Trophoblast cell (in vitro differentiated cells and primary cell): Measurements from ENCODE around the gene CDC6.

ENCODE experiments used
- DNase-seq, 2 donors: peaks; one replicate each; pipeline ENCODE4 v3.0.0-alpha.2; 2016
- H2AFZ ChIP-seq: 2 replicates; pipeline ENCODE4 v1.6.1; 2013; ENCODE audit warnings: low read length, moderate library complexity, mild to moderate bottlenecking; ENCODE audit not compliant: insufficient read depth, poor library complexity
- H2AK5ac ChIP-seq: 2 replicates; pipeline ENCODE4 v1.6.1; 2013; ENCODE audit warnings: mild to moderate bottlenecking, low read length
- H2BK120ac ChIP-seq: 2 replicates; pipeline ENCODE4 v1.6.1; 2013; ENCODE audit warnings: low read length, mild to moderate bottlenecking, moderate library complexity; ENCODE audit not compliant: insufficient read depth, poor library complexity
- H2BK12ac ChIP-seq: 2 replicates; pipeline ENCODE4 v1.6.1; 2013; ENCODE audit warnings: mild to moderate bottlenecking, low read length, moderate library complexity
- H2BK5ac ChIP-seq: 2 replicates; pipeline ENCODE4 v1.6.1; 2013; ENCODE audit warnings: low read length, low read depth, moderate library complexity, mild to moderate bottlenecking; ENCODE audit not compliant: poor library complexity
- H3K14ac ChIP-seq: 2 replicates; pipeline ENCODE4 v1.6.1; 2013; ENCODE audit warnings: mild to moderate bottlenecking, low read length
- H3K18ac ChIP-seq: 2 replicates; pipeline ENCODE4 v1.6.1; 2013; ENCODE audit warnings: mild to moderate bottlenecking, low read length
- H3K23ac ChIP-seq: 2 replicates; pipeline ENCODE4 v1.6.1; 2013; ENCODE audit warnings: low read length
- H3K27ac ChIP-seq: 2 replicates; pipeline ENCODE4 v1.5.1; 2013; ENCODE audit warnings: low read depth, mild to moderate bottlenecking, inconsistent platforms, low read length, moderate library complexity
- H3K27me3 ChIP-seq: 2 replicates; pipeline ENCODE4 v1.6.1; 2013; ENCODE audit warnings: inconsistent platforms, mild to moderate bottlenecking, low read length, moderate library complexity; ENCODE audit not compliant: insufficient read depth
- H3K36me3 ChIP-seq, 2 experiments: 1 replicate in 1 of 2; 2 replicates in 1 of 2; pipeline ENCODE4 v1.6.1; 2013; ENCODE audit warnings: low read length in 2 of 2, mild to moderate bottlenecking in 2 of 2, moderate library complexity in 1 of 2; ENCODE audit not compliant: insufficient read depth in 2 of 2, control insufficient read depth in 1 of 2
- H3K4ac ChIP-seq: 2 replicates; pipeline ENCODE4 v1.6.1; 2013; ENCODE audit warnings: low read depth, mild to moderate bottlenecking, low read length, moderate library complexity
- H3K4me1 ChIP-seq, 2 experiments: 1 replicate in 1 of 2; 2 replicates in 1 of 2; pipeline ENCODE4 v1.6.1; 2013; ENCODE audit warnings: low read length in 2 of 2, mild to moderate bottlenecking in 2 of 2, moderate library complexity in 1 of 2; ENCODE audit not compliant: insufficient read depth in 2 of 2, control insufficient read depth in 1 of 2
- H3K4me2 ChIP-seq: 2 replicates; pipeline ENCODE4 v1.6.1; 2013; ENCODE audit warnings: inconsistent platforms, mild to moderate bottlenecking, low read length, moderate library complexity
- H3K4me3 ChIP-seq: 2 replicates; pipeline ENCODE4 v1.5.1; 2013; ENCODE audit warnings: mild to moderate bottlenecking, low read depth, low read length, inconsistent platforms
- H3K79me1 ChIP-seq: one replicate; pipeline ENCODE4 v1.6.1; 2013; ENCODE audit warnings: low read length
- H3K79me2 ChIP-seq: 2 replicates; pipeline ENCODE4 v1.6.1; 2013; ENCODE audit warnings: low read length, mild to moderate bottlenecking; ENCODE audit not compliant: control insufficient read depth, insufficient read depth, poor library complexity
- H3K9ac ChIP-seq: 2 replicates; pipeline ENCODE4 v1.6.1; 2013; ENCODE audit warnings: mild to moderate bottlenecking, low read length
- H3K9me3 ChIP-seq: 2 replicates; pipeline ENCODE4 v1.6.1; 2013; ENCODE audit warnings: low read depth, mild to moderate bottlenecking, control low read depth, inconsistent platforms, low read length; ENCODE audit not compliant: insufficient read depth
- H4K12ac ChIP-seq: 2 replicates; pipeline ENCODE4 v1.6.1; 2013; ENCODE audit warnings: low read depth, mild to moderate bottlenecking, low read length, moderate library complexity
- H4K8ac ChIP-seq: 2 replicates; pipeline ENCODE4 v1.6.1; 2013; ENCODE audit warnings: low read depth, mild to moderate bottlenecking, low read length, moderate library complexity
- H4K91ac ChIP-seq: one replicate; pipeline ENCODE4 v1.6.1; 2013; ENCODE audit warnings: low read depth, mild to moderate bottlenecking, low read length, moderate library complexity
- WGBS: extraction: QIAGEN DNeasy Blood & Tissue Kit; methylation state at CpG from one replicate; pipeline ENCODE4 v1.1.7; 2013; ENCODE audit warnings: missing lambda C conversion rate; ENCODE audit not compliant: insufficient read length, insufficient coverage; ENCODE audit errors: extremely low coverage; 5-methylcytosine and 5-hydroxymethylcytosine counted together

The CDC6 gene

DNA sequence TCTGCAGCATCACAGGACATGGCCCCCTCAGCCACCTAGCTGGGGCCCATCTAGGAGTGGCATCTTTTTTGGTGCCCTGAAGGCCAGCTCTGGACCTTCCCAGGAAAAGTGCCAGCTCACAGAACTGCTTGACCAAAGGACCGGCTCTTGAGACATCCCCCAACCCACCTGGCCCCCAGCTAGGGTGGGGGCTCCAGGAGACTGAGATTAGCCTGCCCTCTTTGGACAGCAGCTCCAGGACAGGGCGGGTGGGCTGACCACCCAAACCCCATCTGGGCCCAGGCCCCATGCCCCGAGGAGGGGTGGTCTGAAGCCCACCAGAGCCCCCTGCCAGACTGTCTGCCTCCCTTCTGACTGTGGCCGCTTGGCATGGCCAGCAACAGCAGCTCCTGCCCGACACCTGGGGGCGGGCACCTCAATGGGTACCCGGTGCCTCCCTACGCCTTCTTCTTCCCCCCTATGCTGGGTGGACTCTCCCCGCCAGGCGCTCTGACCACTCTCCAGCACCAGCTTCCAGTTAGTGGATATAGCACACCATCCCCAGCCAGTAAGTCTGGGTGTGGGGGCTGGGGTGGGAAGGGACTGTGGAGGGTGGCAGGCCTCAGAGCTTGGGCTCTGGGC is 43.3 kb downstream of the CDC6 start:
- no peak overlapping the region for H2BK120ac ChIP-seq
- no peak overlapping the region for H2BK5ac ChIP-seq
- no peaks in the 10 kb centered on the region for H3K9me3 ChIP-seq
- no peak overlapping the region for H2BK12ac ChIP-seq
- H3K18ac ChIP-seq = no peak overlapping the region
- H3K79me2 ChIP-seq = no peaks in the 10 kb centered on the region
- no peak overlapping the region for H3K4me3 ChIP-seq
- no peak overlapping the region for H3K14ac ChIP-seq
- H3K79me1 ChIP-seq = no peaks in the 10 kb centered on the region
- H4K91ac ChIP-seq = no peak overlapping the region
- H3K23ac ChIP-seq = no peak overlapping the region
- H4K8ac ChIP-seq = no peak overlapping the region
- no peak overlapping the region for H3K4me2 ChIP-seq
- H3K4me1 ChIP-seq = peaks cover 0 to 4% of the 10 kb centered on the region in 2 experiments
- H2AK5ac ChIP-seq = no peak overlapping the region
- no peak overlapping the region for H4K12ac ChIP-seq
- H2AFZ ChIP-seq = no peak overlapping the region
- no peaks in the 10 kb centered on the region for H3K27me3 ChIP-seq
- H3K36me3 ChIP-seq = peaks cover 8 to 13% of the 10 kb centered on the region in 2 experiments
- H3K4ac ChIP-seq = no peak overlapping the region
- WGBS = no CpG with 5 or more reads among the region's 10 CpGs
- no peak overlapping the region for H3K27ac ChIP-seq
- no peak for DNase-seq
- no peak overlapping the region for H3K9ac ChIP-seq

DNA sequence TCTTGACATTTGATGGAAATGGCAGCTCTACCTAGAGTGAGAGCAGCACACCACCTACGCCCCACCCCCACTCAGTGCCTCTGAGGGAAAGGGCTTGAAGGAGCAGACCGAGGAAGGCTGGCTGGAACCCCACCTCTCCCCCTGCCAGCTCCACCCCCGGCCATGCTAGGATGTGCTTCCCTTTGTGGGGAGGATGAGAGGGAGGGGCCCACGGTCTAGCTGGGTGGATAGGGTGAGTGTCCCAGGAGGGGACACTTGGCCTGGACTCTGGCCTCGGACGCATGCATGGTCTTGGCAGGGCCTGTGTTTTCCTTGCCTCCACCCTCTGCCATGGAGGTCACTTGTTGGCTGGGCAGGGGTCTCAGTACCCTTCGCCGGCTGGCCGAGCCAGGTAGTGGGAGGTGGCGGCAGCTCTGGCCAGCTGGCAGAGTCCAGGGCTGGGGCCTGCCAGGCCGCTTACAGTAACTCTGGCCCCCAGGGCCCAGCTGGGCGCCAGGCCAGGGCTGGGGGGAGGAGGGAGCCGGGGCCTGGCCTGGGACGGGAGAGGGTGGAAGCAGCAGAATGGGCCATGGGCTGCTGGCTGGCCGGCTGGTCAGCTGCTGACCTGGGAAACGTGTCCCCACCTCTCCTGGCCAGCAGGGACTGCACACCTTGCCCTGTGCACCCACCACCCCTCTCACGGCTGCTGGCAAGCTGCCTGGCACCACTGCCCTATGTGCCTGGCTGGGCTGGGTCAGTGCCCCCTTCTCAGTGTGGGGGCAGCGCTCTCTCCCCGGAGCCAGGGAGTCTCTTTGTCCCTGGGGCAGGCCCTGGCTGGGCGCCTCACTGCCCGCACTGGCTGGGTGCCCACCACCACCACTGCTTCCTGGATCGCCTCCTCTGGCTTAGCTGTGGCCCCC is 44.3 kb downstream of the CDC6 start:
- Histone ChIP-seq H3K27me3 (no peaks in the 10 kb centered on the region), H3K4ac (no peak overlapping the region), H4K91ac (no peak overlapping the region), H3K9me3 (no peaks in the 10 kb centered on the region), H3K36me3 (peaks cover 8 to 13% of the 10 kb centered on the region in 2 experiments), H3K18ac (no peak overlapping the region), H2AK5ac (no peak overlapping the region), H4K12ac (no peak overlapping the region), H3K9ac (no peak overlapping the region), H2AFZ (peak overlapping the region; percentile 69), H3K27ac (no peak overlapping the region), H2BK12ac (no peak overlapping the region), H3K79me1 (no peaks in the 10 kb centered on the region), H2BK120ac (no peak overlapping the region), H3K4me1 (peaks cover 0 to 4% of the 10 kb centered on the region in 2 experiments), H3K4me2 (no peak overlapping the region), H3K79me2 (no peaks in the 10 kb centered on the region), H4K8ac (no peak overlapping the region), H3K4me3 (no peak overlapping the region), H2BK5ac (no peak overlapping the region), H3K14ac (no peak overlapping the region), H3K23ac (no peak overlapping the region)
- DNase-seq = no peak
- WGBS = no CpG with 5 or more reads among the region's 22 CpGs

DNA sequence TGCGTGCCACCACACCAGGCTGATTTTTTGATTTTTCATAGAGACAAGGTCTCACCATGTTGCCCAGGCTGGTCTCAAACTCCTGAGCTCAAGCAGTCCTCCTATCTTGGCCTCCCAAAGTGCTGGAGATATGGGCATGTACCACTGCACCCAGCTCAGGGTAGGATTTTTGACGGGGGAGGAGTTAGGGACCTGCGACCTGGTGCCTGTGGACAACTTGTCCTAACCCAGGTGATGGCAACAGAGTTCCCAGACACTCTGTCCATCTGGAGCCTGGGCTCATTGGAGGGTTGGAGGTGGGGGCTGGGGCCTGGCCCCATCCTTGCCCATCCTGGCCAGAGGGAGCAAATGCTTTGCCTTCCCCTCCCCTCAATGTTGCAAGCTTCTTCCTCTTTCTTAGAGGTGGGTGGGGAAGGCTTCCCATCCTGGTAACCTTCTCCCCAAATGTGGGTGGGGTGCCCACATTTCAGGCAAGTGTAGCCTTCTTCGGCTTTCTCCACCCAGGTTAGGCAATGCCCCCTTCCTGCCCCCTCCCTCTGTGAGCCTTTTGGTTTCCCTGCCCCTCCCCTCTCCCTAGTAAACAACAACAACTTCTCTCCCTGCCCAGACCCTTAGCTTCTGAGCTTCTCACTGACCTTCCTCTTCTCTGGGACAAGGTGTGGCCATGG is 46.2 kb downstream of the CDC6 start:
- no peak overlapping the region for H2AFZ ChIP-seq
- H3K18ac ChIP-seq = no peak overlapping the region
- no peak for DNase-seq
- H4K12ac ChIP-seq = no peak overlapping the region
- no peak overlapping the region for H2BK5ac ChIP-seq
- H3K27ac ChIP-seq = no peak overlapping the region
- no peak overlapping the region for H2BK120ac ChIP-seq
- no CpG with 5 or more reads among the region's 4 CpGs for WGBS
- no peaks in the 10 kb centered on the region for H3K27me3 ChIP-seq
- no peak overlapping the region for H3K23ac ChIP-seq
- no peak overlapping the region for H2AK5ac ChIP-seq
- H3K4me1 ChIP-seq = peaks cover 0 to 4% of the 10 kb centered on the region in 2 experiments
- H3K79me2 ChIP-seq = no peaks in the 10 kb centered on the region
- no peak overlapping the region for H2BK12ac ChIP-seq
- H3K4ac ChIP-seq = no peak overlapping the region
- H3K79me1 ChIP-seq = no peaks in the 10 kb centered on the region
- H3K14ac ChIP-seq = no peak overlapping the region
- H3K9ac ChIP-seq = no peak overlapping the region
- no peak overlapping the region for H4K8ac ChIP-seq
- no peak overlapping the region for H3K4me2 ChIP-seq
- no peaks in the 10 kb centered on the region for H3K9me3 ChIP-seq
- no peak overlapping the region for H4K91ac ChIP-seq
- H3K4me3 ChIP-seq = no peak overlapping the region
- H3K36me3 ChIP-seq = peaks cover 8 to 13% of the 10 kb centered on the region in 2 experiments

DNA sequence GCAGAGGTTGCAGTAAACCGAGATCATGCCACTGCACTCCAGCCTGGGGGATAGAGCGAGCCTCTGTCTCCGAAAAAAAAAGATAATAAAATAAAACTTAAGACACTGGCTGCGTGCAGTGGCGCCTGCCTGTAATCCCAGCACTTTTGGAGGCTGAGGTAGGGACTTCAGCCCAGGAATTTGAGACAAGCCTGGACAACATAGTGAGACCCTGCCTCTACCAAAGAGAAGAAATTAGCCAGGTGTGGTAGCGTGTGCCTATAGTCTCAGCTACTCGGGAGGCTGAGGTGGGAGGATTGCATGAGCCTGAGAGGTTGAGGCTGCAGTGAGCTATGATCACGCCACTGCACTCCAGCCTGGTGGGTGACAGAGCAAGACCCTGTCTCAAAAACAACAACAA is 47.9 kb downstream of the CDC6 start:
- no peak overlapping the region for H2BK12ac ChIP-seq
- no peak overlapping the region for H2BK5ac ChIP-seq
- H4K12ac ChIP-seq = no peak overlapping the region
- no peak overlapping the region for H2BK120ac ChIP-seq
- no peaks in the 10 kb centered on the region for H3K27me3 ChIP-seq
- no peak overlapping the region for H3K9ac ChIP-seq
- H3K36me3 ChIP-seq = peaks cover 8 to 13% of the 10 kb centered on the region in 2 experiments
- no peak overlapping the region for H2AK5ac ChIP-seq
- peaks cover 0 to 4% of the 10 kb centered on the region in 2 experiments for H3K4me1 ChIP-seq
- H4K8ac ChIP-seq = no peak overlapping the region
- H3K9me3 ChIP-seq = no peaks in the 10 kb centered on the region
- H3K79me2 ChIP-seq = no peaks in the 10 kb centered on the region
- H3K14ac ChIP-seq = no peak overlapping the region
- H3K27ac ChIP-seq = no peak overlapping the region
- H3K4ac ChIP-seq = no peak overlapping the region
- WGBS = no CpG with 5 or more reads among the region's 8 CpGs
- DNase-seq = no peak
- H4K91ac ChIP-seq = no peak overlapping the region
- H2AFZ ChIP-seq = no peak overlapping the region
- no peak overlapping the region for H3K18ac ChIP-seq
- H3K23ac ChIP-seq = no peak overlapping the region
- no peak overlapping the region for H3K4me2 ChIP-seq
- no peaks in the 10 kb centered on the region for H3K79me1 ChIP-seq
- H3K4me3 ChIP-seq = no peak overlapping the region
